Measurements from ENCODE around the gene SLC22A14. TPM values are rescaled to one million over a fixed set of nuclear protein-coding genes. Genes with fewer than 3 reads are reported as not detected.

Gene SLC22A14
- total and polyA plus RNA-seq, 9 of the 15 experiments (the other 6 are each of a cell fraction or from before 2014, with no cell fraction given): 0.03 to 0.07 TPM; not detected in 7

- H3K4me1 ChIP-seq (replicated peaks in 1 of 2; ENCODE audit: control insufficient read depth in 2 of 2, insufficient read depth in 2 of 2, low read length in 2 of 2): peaks cover 4 to 13% of the 10 kb centered on the region in 2 experiments; a peak in 2 of 5 replicates
- no peak overlapping the region for H3K27ac ChIP-seq (ENCODE audit: extremely low read depth, low read depth, low read length)
- H3K9me3 ChIP-seq (replicated peaks; ENCODE audit: control insufficient read depth, insufficient read depth, low read depth, low read length): no peaks in the 10 kb centered on the region
- H3K9ac ChIP-seq (ENCODE audit: insufficient read depth in 1 of 2, low read depth in 2 of 2, low read length in 2 of 2): 0 out of 4 replicates have a peak overlapping the region, but pooled peaks of 1 of the 2 experiments have one; percentile 3
- H2AFZ ChIP-seq (ENCODE audit: low read depth, low read length): no peak overlapping the region
- ChIA-PET CTCF (ENCODE audit: low intra/inter-chr PET ratio) (no interaction called here), POLR2A (interaction anchor here (0.6 to 1.5 kb wide), 8 partner anchors 8 to 152 kb away, joined by 3 to 7 read pairs (median 3); partner anchors contain the start of gene OXSR1)
- BruUV-seq (replicated peaks): no TSS peak
- in situ Hi-C loops (cut with MboI): no loop called here
- peaks cover 0 to 7% of the 10 kb centered on the region in 2 experiments; a peak in 1 of 5 replicates for H3K27me3 ChIP-seq (ENCODE audit: control insufficient read depth in 2 of 2, insufficient read depth in 2 of 2, low read length in 2 of 2)
- no peaks in the 10 kb centered on the region for H3K9me1 ChIP-seq (ENCODE audit: control insufficient read depth, insufficient read depth, low read length)
- no peak for TF ChIP-seq NELFE (IDR thresholded peaks at IDR 0.05; ENCODE audit: insufficient read depth, insufficient read length)
- 0 out of 2 replicates have a peak, but pooled peaks have one; percentile 26 for TF ChIP-seq ZNF395 (CRISPR knock-in tag; IDR thresholded peaks at IDR 0.05)
- no peak for TF ChIP-seq PML (IDR thresholded peaks at IDR 0.05; ENCODE audit: low read length)
- DNase-seq (ENCODE audit: extremely low read depth in 1 of 4, low spot score in 3 of 4) (no peak), ATAC-seq (no peak; the same call in 1 of the 3 replicates), FAIRE-seq (no peak)
- no peaks in the 10 kb centered on the region for H3K36me3 ChIP-seq (ENCODE audit: control insufficient read depth, insufficient read depth, low read length)
- WGBS (ENCODE audit: insufficient coverage, low coverage, missing lambda C conversion rate): 0% methylated on average over 1 of the region's 1 CpG
- no peaks in the 10 kb centered on the region for H3K79me2 ChIP-seq (ENCODE audit: control insufficient read depth, insufficient read depth, low read length)
- intact Hi-C loops (cut with micrococcal nuclease): no loop called here
- H4K20me1 ChIP-seq (replicated peaks; ENCODE audit: control insufficient read depth, insufficient read depth, low read length): peaks cover 5% of the 10 kb centered on the region; the same call in 1 of the 2 replicates
- H3K4me2 ChIP-seq (ENCODE audit: insufficient read depth, low read length): peak overlapping the region; percentile 32; the same call in 1 of the 2 replicates
- H3K4me3 ChIP-seq: no peak overlapping the region
Observed at GRCh38 chr3:38264353-38264771, 17.7 kb upstream of the SLC22A14 start.

Measured in K562 (cell line).